Brain microvascular endothelial cell (primary cell): ENCODE measurements around the gene MACROH2A2.
A peak's percentile ranks its signal among the peaks of the same experiment; 100 is the strongest.

Experiments used
- DNase-seq: peaks from one replicate; pipeline ENCODE4 v3.0.0-alpha.2; 2020
- H3K27ac ChIP-seq: fragments of 250-450 bp; sonication (Bioruptor Pico); 2 replicates; pipeline ENCODE4 v1.5.1; 2020; ENCODE audit warnings: mild to moderate bottlenecking, moderate library complexity
- H3K27me3 ChIP-seq: fragments of 250-450 bp; sonication (Bioruptor Pico); replicated peaks from 2 replicates; pipeline ENCODE4 v1.5.1; 2020; ENCODE audit warnings: mild to moderate bottlenecking
- H3K36me3 ChIP-seq: fragments of 250-450 bp; sonication (Bioruptor Pico); replicated peaks from 2 replicates; pipeline ENCODE4 v1.5.1; 2020; ENCODE audit warnings: mild to moderate bottlenecking
- H3K4me3 ChIP-seq: 2 replicates; pipeline ENCODE4 v1.5.1; 2011; ENCODE audit warnings: low read depth, mild to moderate bottlenecking, control low read depth, low read length, moderate library complexity
- in situ Hi-C: cut with HindIII; loops from 2 replicates; pipeline ENCODE4 v1.10.0; 2017; ENCODE audit warnings: low sequenced_read_pairs, low pct_ligation_motif_present
- TF ChIP-seq, protein P1 (sequence below): IDR thresholded peaks from 2 replicates; pipeline ENCODE4 v1.5.1; 2011; ENCODE audit warnings: low read depth, mild to moderate bottlenecking, moderate library complexity, low read length, control low read depth, inconsistent platforms; ENCODE audit errors: missing control alignments

Gene MACROH2A2

DNA sequence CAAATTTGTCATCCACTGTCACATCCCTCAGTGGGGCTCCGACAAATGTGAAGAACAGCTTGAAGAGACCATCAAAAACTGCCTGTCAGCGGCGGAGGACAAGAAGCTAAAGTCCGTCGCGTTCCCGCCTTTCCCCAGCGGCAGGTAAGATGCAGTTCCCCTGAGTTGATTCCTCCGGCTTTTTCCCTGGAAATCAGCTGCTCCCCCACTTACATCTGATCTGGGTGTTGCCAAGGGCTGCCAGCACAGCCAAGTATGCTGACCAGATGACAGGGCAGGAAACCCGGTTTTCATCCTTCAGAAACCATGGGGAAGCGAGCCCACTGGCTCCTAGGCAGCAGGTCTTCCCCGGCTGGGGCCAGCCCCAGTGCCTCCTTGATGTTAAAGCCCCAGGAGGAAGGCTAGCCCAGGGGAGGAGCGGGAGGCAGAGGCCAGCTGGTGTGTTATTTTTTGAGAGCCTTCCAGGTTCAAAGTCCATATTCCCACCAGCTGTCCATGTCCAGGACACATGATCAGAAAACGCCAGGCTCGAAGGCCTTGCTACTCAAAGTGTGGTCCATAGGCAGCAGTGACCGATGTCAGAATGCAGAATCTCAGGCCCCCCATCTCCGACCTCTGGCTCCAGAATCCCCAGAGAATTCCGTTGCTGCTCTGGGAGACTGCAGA, 56.6 kb downstream of the MACROH2A2 start:
- no peak for DNase-seq
- in situ Hi-C loops = no loop called here
- peaks cover 13% of the 10 kb centered on the region for H3K36me3 ChIP-seq
- H3K27ac ChIP-seq = no peak overlapping the region
- TF ChIP-seq, protein P1, sequence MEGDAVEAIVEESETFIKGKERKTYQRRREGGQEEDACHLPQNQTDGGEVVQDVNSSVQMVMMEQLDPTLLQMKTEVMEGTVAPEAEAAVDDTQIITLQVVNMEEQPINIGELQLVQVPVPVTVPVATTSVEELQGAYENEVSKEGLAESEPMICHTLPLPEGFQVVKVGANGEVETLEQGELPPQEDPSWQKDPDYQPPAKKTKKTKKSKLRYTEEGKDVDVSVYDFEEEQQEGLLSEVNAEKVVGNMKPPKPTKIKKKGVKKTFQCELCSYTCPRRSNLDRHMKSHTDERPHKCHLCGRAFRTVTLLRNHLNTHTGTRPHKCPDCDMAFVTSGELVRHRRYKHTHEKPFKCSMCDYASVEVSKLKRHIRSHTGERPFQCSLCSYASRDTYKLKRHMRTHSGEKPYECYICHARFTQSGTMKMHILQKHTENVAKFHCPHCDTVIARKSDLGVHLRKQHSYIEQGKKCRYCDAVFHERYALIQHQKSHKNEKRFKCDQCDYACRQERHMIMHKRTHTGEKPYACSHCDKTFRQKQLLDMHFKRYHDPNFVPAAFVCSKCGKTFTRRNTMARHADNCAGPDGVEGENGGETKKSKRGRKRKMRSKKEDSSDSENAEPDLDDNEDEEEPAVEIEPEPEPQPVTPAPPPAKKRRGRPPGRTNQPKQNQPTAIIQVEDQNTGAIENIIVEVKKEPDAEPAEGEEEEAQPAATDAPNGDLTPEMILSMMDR = no peak
- no peak overlapping the region for H3K4me3 ChIP-seq
- no peaks in the 10 kb centered on the region for H3K27me3 ChIP-seq

DNA sequence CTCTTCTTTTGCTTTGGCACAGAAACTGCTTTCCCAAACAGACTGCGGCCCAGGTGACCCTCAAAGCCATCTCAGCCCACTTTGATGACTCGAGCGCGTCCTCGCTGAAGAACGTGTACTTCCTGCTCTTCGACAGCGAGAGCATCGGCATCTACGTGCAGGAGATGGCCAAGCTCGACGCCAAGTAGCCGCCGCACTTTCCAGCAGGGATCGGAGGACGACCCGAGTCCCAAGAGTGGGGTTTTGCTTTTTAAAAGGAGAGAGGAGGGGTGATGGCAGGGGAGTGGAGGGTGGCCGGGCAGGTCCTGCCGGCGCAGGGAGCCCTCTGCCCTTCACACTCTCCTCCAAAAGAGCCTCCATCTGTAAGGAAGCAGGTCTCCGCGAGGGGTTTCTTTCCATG, 58.9 kb downstream of the MACROH2A2 start:
- Histone ChIP-seq H3K36me3 (peaks cover 13% of the 10 kb centered on the region), H3K4me3 (no peak overlapping the region), H3K27ac (no peak overlapping the region), H3K27me3 (no peaks in the 10 kb centered on the region)
- in situ Hi-C loops = no loop called here
- TF ChIP-seq, protein P1 = no peak
- DNase-seq = no peak

DNA sequence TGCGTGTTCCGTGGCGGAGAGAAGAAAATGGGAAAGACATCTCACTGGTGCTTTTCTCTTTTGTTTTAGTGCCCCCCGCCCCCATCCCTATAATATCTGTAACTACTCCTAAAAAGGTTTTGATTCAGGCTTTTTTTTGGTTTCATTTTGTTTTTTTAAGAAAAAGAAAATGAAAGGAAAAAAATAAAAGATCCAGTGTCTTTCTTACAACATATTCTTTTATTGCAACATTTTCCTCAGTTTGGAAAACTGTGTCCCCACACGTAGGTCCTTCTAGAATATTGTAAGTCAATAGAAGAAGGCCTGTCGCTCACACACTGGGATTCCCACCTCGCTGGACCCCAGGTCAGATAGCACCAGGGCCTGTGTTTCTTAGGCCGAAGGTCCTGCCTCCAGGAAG, 59.4 kb downstream of the MACROH2A2 start:
- Histone ChIP-seq H3K27me3 (no peaks in the 10 kb centered on the region), H3K4me3 (no peak overlapping the region), H3K36me3 (peaks cover 13% of the 10 kb centered on the region), H3K27ac (no peak overlapping the region)
- no peak for DNase-seq
- in situ Hi-C loops = no loop called here
- TF ChIP-seq, protein P1 = no peak

DNA sequence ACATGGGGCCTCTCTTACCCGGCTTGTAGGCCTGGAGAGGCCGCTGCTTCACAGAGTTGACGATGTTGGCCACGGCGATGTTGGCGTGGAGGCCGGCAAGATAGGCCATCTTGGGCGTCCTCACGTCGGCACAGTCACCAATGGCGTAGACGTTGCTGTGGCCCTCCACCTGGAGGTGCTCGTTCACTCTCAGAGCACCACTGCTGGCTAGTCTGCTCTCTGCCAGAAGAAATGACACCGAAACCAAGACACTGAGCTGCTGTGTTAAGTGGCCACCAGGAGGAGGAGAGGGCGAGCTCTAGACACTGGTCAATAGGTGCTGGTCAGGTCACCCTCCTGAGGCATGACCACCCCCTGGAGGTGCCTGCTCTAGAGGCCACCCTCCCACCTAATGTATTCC, 62.3 kb downstream of the MACROH2A2 start:
- DNase-seq = no peak
- Histone ChIP-seq H3K4me3 (no peak overlapping the region), H3K27me3 (no peaks in the 10 kb centered on the region), H3K27ac (no peak overlapping the region), H3K36me3 (peaks cover 13% of the 10 kb centered on the region)
- TF ChIP-seq, protein P1 = peak; percentile 26
- in situ Hi-C loops = no loop called here

DNA sequence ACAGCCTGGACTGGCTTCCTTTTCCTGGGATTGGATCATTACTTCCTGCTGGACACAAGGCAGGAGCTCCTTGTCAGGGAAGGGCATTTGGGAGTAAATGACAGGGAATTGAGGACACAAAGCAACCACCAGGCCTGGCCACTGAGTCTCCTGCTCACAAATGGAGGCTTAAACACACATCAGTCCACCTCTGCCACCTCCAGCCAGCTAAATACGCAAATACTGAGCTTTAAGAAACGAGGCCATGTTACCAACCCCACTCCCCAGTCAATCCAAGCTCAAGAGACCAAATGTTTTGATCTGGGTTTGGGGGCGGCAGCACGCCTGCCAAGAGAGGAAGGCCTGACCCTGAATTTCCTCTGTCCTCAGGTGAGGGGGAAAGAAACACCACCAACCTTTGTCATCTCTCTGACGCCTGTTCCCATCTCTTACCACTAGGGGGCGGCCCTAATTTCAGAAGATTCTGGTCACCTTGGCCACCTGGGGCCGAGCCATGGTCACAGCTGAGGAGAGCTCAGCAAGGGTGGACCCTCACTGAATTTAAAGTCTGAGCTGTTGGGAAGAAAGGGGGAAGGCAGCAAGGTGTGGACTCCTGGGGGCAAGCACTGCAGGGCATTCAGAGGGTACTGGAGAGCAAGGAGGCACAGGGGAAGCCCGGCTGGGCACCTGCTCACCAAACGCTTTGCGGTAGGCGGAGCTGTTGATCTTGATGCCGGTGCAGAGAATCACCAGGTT, 63.5 kb downstream of the MACROH2A2 start:
- peaks cover 13% of the 10 kb centered on the region for H3K36me3 ChIP-seq
- peak; percentile 15 for DNase-seq
- H3K27me3 ChIP-seq = no peaks in the 10 kb centered on the region
- no peak overlapping the region for H3K27ac ChIP-seq
- TF ChIP-seq, protein P1 = peak; percentile 87
- in situ Hi-C loops = no loop called here
- H3K4me3 ChIP-seq = no peak overlapping the region
